Measurements from ENCODE around the gene DMTF1. TPM values are rescaled to one million over a fixed set of nuclear protein-coding genes. Genes with fewer than 3 reads are reported as not detected.
"Not testable (repeated sequence)": the region's sequence is repeated elsewhere in the genome, so short reads cannot be mapped to it uniquely, and the experiment has no call there.

The DMTF1 gene
- total and polyA plus RNA-seq, 2 donors from 2014 or later: 23.6 to 88.6 TPM

DNA sequence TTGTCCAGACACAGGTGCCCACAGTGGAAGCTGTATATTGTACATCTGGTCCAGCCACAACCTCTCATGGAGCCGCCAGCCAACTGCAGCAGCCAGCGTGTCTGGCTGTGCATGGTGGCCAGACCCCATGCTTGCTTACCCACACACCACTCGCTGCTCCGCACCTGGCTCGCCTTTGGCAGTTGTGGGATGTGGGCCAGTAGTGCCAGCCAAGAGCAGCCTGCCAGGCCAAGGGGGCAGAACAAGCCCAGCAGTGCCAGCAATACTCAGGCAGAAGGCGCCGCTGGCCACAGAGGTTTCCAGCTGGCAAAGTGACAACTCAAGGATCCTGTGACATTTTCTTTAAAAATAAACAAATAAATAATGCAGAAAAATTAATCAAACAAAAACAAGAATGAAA is 79.0 kb downstream of the DMTF1 start:
- TF ChIP-seq, protein P1, sequence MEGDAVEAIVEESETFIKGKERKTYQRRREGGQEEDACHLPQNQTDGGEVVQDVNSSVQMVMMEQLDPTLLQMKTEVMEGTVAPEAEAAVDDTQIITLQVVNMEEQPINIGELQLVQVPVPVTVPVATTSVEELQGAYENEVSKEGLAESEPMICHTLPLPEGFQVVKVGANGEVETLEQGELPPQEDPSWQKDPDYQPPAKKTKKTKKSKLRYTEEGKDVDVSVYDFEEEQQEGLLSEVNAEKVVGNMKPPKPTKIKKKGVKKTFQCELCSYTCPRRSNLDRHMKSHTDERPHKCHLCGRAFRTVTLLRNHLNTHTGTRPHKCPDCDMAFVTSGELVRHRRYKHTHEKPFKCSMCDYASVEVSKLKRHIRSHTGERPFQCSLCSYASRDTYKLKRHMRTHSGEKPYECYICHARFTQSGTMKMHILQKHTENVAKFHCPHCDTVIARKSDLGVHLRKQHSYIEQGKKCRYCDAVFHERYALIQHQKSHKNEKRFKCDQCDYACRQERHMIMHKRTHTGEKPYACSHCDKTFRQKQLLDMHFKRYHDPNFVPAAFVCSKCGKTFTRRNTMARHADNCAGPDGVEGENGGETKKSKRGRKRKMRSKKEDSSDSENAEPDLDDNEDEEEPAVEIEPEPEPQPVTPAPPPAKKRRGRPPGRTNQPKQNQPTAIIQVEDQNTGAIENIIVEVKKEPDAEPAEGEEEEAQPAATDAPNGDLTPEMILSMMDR (IDR thresholded peaks at IDR 0.05; ENCODE audit: borderline replicate concordance, extremely low read depth, insufficient read depth): no peak
- Histone ChIP-seq H3K9me3 (ENCODE audit: control insufficient read depth in 2 of 3, insufficient read depth in 1 of 3, low read length in 3 of 3) (no peaks in the 10 kb centered on the region), H3K27me3 (ENCODE audit: control insufficient read depth, insufficient read depth, low read length) (no peaks in the 10 kb centered on the region), H3K4me1 (ENCODE audit: control insufficient read depth in 2 of 3, insufficient read depth in 2 of 3, low read depth in 1 of 3, low read length in 3 of 3) (peaks cover 0 to 2% (median 0%) of the 10 kb centered on the region in 3 donors), H3K27ac (ENCODE audit: low read depth in 2 of 2, low read length in 2 of 2) (no peak overlapping the region), H3K9ac (ENCODE audit: low read length in 3 of 3) (no peak overlapping the region), H3K36me3 (ENCODE audit: control insufficient read depth in 2 of 3, insufficient read depth in 3 of 3, low read length in 3 of 3) (no peaks in the 10 kb centered on the region), H3K4me3 (ENCODE audit: low read length in 3 of 3) (no peak overlapping the region)
- intact Hi-C loops (cut with DNase I): loop anchor here (10.0 kb wide), 1 partner anchor 306 kb away; no protein-coding TSS in a partner anchor
- no peak for FAIRE-seq
- peak in 1 of 5 donors; percentile 68 for DNase-seq

DNA sequence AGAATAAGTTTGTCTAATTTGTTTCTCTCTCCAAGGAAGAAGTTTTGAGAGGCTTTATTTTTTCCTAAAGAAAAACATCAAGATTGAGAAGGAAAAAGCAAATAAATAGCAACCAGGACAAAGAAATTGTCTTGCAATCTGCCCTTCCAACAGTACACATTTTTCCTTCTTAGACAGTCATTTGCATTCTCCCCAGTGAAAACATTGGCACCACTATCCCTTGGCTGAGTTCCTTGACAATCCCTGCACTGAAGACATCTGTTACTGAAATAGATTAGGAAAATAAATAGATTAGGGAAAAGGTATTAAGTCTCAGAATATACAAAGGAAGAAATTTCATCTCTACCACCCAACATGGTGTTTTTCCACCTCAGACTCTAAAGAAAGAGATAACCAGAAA is 79.5 kb downstream of the DMTF1 start:
- Histone ChIP-seq H3K36me3 (ENCODE audit: control insufficient read depth in 2 of 3, insufficient read depth in 3 of 3, low read length in 3 of 3) (no peaks in the 10 kb centered on the region), H3K4me3 (ENCODE audit: low read length in 3 of 3) (no peak overlapping the region), H3K27me3 (ENCODE audit: control insufficient read depth, insufficient read depth, low read length) (no peaks in the 10 kb centered on the region), H3K9ac (ENCODE audit: low read length in 3 of 3) (no peak overlapping the region), H3K27ac (ENCODE audit: low read depth in 2 of 2, low read length in 2 of 2) (no peak overlapping the region), H3K4me1 (ENCODE audit: control insufficient read depth in 2 of 3, insufficient read depth in 2 of 3, low read depth in 1 of 3, low read length in 3 of 3) (peaks cover 0 to 2% (median 0%) of the 10 kb centered on the region in 3 donors), H3K9me3 (ENCODE audit: control insufficient read depth in 2 of 3, insufficient read depth in 1 of 3, low read length in 3 of 3) (no peaks in the 10 kb centered on the region)
- intact Hi-C loops (cut with DNase I): loop anchor here (10.0 kb wide), 1 partner anchor 307 kb away; no protein-coding TSS in a partner anchor
- TF ChIP-seq, protein P1 (IDR thresholded peaks at IDR 0.05; ENCODE audit: borderline replicate concordance, extremely low read depth, insufficient read depth): no peak
- FAIRE-seq (no peak), DNase-seq (no peak)

DNA sequence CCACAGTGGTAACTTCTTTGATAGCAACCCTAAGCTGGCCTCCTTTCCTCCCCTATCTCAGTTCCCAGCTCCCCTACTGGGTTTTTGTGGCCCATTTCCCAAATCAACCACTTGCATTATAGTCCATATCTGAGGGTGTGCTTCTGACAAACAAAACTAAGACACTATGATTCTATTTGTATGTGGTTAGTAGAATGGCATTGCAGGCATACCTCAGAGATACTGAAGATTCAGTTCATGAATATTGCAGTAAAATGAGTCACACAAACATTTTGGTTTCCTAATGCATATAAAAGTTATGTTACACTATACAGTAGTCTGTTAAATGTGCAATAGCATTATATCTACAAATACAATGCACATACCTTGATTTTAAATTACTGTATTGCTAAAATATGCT is 82.7 kb downstream of the DMTF1 start:
- no peak overlapping the region for H3K9ac ChIP-seq (ENCODE audit: low read length in 3 of 3)
- intact Hi-C loops (cut with DNase I): loop anchor here (10.0 kb wide), 1 partner anchor 310 kb away; no protein-coding TSS in a partner anchor
- no peaks in the 10 kb centered on the region for H3K36me3 ChIP-seq (ENCODE audit: control insufficient read depth in 2 of 3, insufficient read depth in 3 of 3, low read length in 3 of 3)
- no peaks in the 10 kb centered on the region for H3K27me3 ChIP-seq (ENCODE audit: control insufficient read depth, insufficient read depth, low read length)
- TF ChIP-seq, protein P1 (IDR thresholded peaks at IDR 0.05; ENCODE audit: borderline replicate concordance, extremely low read depth, insufficient read depth): no peak
- DNase-seq (no peak), FAIRE-seq (no peak)
- H3K4me3 ChIP-seq (ENCODE audit: low read length in 3 of 3): no peak overlapping the region
- no peak overlapping the region for H3K27ac ChIP-seq (ENCODE audit: low read depth in 2 of 2, low read length in 2 of 2)
- peaks cover 0 to 2% (median 0%) of the 10 kb centered on the region in 3 donors for H3K4me1 ChIP-seq (ENCODE audit: control insufficient read depth in 2 of 3, insufficient read depth in 2 of 3, low read depth in 1 of 3, low read length in 3 of 3)
- no peaks in the 10 kb centered on the region for H3K9me3 ChIP-seq (ENCODE audit: control insufficient read depth in 2 of 3, insufficient read depth in 1 of 3, low read length in 3 of 3)

DNA sequence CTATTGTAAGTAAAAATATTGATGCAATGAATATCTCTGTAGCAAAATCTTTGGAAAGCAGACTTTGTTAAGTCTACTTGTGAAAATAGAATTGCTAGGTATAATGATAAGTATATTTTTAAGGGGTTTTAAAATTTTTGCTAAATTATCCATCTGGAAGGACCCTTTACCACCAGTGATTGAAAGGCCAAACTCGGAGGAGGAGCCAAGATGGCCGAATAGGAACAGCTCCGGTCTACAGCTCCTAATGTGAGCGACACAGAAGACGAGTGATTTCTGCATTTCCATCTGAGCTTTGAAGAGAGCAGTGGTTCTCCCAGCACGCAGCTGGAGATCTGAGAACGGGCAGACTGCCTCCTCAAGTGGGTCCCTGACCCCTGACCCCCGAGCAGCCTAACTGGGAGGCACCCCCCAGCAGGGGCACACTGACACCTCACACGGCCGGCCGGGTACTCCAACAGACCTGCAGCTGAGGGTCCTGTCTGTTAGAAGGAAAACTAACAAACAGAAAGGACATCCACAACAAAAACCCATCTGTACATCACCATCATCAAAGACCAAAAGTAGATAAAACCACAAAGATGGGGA is 86.3 kb downstream of the DMTF1 start:
- FAIRE-seq: not testable (repeated sequence)
- intact Hi-C loops (cut with DNase I): loop anchor here (10.0 kb wide), 1 partner anchor 314 kb away; no protein-coding TSS in a partner anchor

DNA sequence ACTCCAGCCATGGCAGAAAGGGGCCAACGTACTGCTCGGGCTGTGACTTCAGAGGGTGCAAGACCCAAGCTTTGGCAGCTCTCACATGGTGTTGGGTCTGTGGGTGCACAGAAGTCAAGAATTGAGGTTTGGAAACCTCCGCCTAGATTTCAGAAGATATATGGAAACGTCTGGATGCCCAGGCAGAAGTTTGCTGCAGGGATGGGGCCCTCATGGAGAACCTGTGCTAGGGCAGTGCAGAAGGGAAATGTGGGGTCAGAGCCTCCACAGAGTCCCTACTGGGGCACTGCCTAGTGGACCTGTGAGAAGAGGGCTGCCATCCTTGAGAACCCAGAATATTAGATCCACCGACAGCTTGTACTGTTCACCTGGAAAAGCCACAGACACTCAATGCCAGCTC is 93.4 kb downstream of the DMTF1 start:
- intact Hi-C loops (cut with DNase I); DNase-seq; H3K27me3 ChIP-seq (ENCODE audit: control insufficient read depth, insufficient read depth, low read length); H3K4me1 ChIP-seq (ENCODE audit: control insufficient read depth in 2 of 3, insufficient read depth in 2 of 3, low read depth in 1 of 3, low read length in 3 of 3); H3K27ac ChIP-seq (ENCODE audit: low read depth in 2 of 2, low read length in 2 of 2); H3K9me3 ChIP-seq (ENCODE audit: control insufficient read depth in 2 of 3, insufficient read depth in 1 of 3, low read length in 3 of 3); H3K9ac ChIP-seq (ENCODE audit: low read length in 3 of 3); FAIRE-seq; H3K36me3 ChIP-seq (ENCODE audit: control insufficient read depth in 2 of 3, insufficient read depth in 3 of 3, low read length in 3 of 3); H3K4me3 ChIP-seq (ENCODE audit: low read length in 3 of 3): not testable (repeated sequence)

More for the DNA sequence above, 86.3 kb downstream of the DMTF1 start:
- not testable (repeated sequence) for H3K27ac ChIP-seq (ENCODE audit: low read depth in 2 of 2, low read length in 2 of 2); H3K27me3 ChIP-seq (ENCODE audit: control insufficient read depth, insufficient read depth, low read length); H3K9ac ChIP-seq (ENCODE audit: low read length in 3 of 3); H3K4me1 ChIP-seq (ENCODE audit: control insufficient read depth in 2 of 3, insufficient read depth in 2 of 3, low read depth in 1 of 3, low read length in 3 of 3); H3K9me3 ChIP-seq (ENCODE audit: control insufficient read depth in 2 of 3, insufficient read depth in 1 of 3, low read length in 3 of 3); DNase-seq; H3K4me3 ChIP-seq (ENCODE audit: low read length in 3 of 3); H3K36me3 ChIP-seq (ENCODE audit: control insufficient read depth in 2 of 3, insufficient read depth in 3 of 3, low read length in 3 of 3)

Data from kidney (tissue), 14 donors.